Activated CD4-positive, alpha-beta T cell treated with anti-CD3 and anti-CD28 coated beads, Interleukin-10, Interleukin-2, amounts not matched to agents 100 ng/mL and 50 ng/mL, durations not matched to agents 16 hours and 8 hours (primary cell): ENCODE results near the gene PTGES2.

Experiments
- DNase-seq: peaks from one replicate; pipeline ENCODE4 v3.0.0-alpha.2; 2020

PTGES2 gene

DNA sequence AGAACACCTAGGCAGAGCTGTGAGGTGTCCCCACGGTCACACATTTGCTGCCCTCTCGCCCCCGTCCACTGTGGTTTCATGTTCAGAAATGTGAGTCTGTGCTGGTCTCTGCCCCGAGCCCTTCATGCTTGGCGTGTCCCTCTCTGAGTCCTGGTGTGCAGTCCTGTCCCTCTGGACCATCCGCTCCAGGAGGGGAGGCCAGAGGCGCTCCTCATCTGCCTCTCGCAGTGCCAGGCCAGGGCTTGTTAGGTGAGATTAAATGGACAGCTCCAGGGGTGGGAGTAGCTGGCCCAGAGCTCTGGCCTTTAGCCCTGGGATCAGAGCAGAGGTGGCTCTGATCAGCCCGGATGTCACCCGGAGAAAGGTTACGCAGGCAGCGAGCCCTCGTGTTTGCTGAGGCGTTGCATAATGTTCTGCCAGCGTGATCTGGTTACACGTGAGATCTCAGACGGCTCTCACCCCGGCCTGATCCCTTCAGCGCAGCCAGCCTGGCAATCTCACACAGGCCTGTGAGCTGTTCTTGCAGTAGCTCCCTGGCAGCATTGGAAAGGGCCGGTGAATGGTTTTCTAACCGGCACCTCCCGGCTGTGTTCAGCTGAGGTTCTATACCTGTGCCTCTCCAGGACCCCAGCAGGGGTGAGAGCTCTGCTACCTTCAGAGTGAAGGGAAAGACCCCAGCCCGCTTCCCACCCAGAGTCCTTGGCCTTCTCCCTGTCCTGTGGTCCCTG is 24.5 kb downstream of the PTGES2 start:
- DNase-seq, result no peak

DNA sequence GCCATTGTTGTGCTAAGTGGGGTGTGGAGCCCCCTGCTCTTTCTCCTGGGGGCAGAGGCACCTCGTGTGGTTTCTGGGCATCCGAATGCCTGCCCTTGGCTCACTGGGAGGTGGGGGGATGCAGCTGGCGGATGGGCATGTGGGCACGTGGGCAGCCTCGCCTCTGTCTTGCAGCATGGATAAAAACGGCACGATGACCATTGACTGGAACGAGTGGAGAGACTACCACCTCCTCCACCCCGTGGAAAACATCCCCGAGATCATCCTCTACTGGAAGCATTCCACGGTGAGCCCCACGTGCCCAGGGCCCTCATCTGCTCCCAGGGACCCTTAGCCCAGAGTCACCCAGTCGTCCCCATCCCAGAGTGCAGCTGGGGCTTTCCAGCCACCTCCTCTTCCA is 25.3 kb downstream of the PTGES2 start:
- DNase-seq, result no peak

DNA sequence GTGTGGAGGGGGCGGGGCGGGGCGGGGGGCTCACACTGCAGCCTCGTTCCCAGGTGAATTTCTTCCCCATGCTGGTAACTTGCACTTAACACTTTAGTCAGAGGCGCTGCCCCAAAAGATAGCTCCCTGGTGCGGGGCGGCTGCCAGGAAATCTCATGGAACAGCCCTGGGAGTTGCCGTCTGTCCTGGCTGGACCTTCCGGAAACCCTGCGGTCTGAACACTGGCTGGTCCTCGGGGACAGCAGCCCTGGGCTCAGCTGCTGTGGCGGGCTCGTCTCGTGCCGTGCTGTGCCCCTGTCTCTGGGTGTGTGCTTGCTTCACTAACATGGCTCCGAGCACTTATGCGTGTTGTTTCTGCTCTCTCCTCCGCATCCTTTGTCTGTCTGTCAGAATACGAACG is 25.8 kb downstream of the PTGES2 start:
- no peak for DNase-seq

DNA sequence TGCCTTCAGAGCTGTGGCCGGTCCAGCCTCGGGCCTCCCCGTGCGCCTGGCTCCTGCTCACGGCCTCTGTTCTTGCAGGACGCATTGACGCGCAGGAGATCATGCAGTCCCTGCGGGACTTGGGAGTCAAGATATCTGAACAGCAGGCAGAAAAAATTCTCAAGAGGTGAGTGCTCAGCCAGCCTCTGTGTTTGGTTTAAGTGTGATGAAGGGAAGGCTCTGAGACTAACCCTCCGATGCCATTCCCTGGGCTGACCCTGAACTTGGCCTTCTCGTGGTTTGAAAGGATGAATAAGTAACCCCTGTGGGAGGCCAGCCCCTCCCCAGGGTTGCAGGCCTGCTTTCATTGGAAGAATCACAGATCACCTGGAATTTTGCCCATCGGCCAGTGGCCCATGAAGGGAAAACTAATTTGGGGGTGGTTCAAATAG is 26.3 kb downstream of the PTGES2 start:
- DNase-seq, result no peak

DNA sequence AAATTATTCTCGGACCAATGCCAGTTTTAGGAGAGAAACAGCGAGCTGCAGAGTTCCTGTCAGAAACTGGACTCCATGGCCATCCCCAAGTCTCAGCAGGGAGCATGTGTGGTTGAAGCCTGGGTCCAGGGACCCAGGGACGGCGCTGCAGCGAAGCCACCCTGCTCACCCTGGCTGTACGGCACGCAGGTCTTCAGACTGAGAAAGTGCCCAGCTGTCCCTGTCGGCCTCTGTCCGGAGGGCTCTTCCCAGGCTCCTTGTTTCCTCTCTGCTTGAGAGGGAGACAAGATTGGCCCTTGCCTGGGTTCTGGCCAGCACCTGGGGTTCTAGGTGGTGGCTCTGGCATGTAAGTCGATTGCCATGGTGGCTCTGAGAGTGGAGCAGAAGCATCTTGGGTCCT is 26.9 kb downstream of the PTGES2 start:
- DNase-seq, result no peak

DNA sequence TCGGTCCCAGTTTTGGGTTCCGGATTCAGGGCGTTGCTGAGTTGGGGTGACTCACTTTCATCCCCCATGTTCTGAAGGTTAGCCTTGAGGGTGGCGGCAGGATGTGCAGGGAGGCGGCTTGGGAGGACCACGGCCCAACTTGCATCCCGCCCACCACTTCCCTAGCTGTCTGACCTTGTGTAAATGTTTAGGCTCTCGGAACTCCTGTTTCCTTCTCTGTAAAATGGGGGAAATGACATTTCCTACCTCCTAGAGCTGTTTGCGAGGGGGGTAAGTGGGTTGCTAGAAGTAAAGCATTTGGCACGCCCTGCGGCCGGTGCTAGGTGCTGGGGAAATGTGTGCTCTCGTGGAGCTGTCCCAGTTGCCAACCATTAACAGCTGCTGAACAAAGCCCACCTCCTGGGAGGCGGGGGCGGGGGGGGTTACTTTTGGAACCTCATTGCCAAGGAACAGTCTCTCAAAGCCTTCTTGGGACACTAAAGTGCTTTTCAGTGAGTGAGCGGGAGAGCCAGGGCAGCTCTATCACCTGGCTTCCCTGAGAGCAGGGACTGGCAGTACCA is 27.5 kb downstream of the PTGES2 start:
- no peak for DNase-seq

DNA sequence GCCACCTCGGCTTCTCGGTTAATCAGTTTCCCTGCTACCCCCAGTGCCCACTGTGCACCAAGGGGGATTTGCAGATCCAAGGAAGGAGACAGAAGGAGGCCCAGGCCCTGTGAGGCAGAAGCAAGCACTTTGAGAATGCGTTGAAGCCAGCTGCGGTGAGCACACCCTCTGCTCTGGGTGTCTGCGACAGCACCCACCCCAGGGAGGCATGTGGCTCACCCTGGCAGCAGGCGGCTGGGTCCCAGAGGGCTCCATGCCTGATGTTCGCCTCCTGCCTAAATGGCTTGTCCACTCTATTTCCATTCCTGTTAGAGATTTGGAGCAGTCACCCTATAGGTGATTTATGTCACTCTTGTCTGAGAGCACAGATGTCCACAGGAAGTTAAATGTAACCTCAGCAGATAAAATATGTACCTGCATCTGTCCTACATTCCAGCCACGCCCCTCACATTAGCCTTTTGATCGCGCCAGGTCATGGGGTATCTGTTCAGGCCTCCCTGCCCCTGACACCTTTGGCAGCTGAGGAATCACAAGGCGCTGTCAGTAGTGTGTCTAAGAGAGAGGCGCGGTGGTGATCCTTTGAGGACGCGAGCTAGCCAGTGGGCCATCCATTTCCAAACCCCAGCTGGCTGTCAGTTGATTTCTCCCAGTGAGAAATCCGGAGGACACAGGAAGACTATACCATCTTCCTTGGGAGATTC is 28.1 kb downstream of the PTGES2 start:
- no peak for DNase-seq

DNA sequence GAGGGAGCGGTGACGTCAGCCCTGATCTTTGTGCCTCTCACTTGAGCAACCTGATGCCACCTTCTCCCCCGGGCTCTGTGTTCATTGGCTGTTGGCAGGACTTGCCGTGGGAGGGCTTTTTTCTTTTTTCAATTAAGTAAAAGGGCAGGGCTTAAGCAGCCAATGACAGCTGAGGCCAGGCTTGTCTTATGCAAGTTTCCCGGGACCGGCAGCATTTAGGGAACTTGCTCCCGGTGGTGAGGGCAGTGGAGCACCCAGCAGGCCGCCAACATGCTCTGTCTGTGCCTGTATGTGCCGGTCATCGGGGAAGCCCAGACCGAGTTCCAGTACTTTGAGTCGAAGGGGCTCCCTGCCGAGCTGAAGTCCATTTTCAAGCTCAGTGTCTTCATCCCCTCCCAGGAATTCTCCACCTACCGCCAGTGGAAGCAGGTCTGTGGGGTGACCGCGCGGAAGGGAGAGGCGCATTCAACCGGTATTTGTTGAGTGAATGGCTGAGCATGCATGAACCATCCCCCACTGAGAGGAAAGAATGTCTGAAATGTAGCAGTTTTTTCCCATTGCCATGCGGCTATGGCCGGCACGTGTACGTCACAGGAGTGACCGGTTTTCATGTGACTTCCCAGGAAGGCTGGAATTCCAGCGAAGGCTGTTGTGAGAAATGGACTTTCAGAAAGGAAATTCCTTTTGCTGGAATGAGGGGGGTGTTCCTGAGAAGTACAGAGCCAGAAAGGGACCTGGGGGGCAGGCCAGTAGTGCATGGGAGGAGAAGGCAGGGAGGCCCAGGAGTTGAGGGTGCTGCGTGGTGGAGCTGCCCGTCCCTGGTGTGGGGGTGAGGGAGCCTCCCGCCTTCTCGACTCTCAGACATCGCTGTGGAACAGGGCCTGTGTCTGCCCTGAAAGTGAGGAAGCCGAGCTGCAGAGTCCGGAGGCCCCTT is 29.0 kb downstream of the PTGES2 start:
- peak; percentile 44 for DNase-seq

DNA sequence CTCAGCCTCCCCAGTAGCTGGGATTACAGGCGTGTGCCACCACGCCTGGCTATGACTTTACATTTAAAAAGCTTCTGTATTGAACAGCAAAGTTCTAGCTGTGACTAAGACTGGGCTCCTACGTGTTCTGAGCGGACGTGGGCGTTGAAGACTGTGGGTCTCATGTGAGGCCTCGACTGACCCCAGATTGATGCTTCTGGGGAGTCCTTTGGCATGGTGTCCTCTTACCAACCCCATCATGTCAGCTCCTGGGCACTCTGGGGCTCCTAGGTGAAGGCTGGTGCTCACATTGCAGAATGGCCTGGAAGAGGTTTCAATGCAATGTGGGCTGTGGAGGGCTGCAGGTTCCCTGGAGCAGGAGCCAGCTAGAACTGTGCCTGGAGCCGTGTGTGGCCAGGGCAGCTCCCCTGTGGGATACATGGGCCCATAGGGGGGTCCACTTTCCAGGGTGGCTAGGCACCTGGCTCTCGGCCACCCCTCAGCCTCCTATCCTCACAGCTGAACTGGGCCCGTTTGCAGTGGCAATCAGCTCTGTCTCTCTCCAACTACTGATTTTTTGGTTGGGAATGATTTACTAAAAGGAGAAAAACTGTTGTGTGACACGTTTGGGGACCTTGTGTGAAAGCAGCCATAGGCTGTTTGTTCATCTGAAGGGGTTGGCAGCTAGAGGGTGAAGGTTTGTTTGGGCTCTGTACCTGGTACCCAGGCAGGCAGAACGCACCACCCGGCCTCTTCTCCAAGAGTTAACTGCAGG is 29.8 kb downstream of the PTGES2 start:
- DNase-seq, result no peak

DNA sequence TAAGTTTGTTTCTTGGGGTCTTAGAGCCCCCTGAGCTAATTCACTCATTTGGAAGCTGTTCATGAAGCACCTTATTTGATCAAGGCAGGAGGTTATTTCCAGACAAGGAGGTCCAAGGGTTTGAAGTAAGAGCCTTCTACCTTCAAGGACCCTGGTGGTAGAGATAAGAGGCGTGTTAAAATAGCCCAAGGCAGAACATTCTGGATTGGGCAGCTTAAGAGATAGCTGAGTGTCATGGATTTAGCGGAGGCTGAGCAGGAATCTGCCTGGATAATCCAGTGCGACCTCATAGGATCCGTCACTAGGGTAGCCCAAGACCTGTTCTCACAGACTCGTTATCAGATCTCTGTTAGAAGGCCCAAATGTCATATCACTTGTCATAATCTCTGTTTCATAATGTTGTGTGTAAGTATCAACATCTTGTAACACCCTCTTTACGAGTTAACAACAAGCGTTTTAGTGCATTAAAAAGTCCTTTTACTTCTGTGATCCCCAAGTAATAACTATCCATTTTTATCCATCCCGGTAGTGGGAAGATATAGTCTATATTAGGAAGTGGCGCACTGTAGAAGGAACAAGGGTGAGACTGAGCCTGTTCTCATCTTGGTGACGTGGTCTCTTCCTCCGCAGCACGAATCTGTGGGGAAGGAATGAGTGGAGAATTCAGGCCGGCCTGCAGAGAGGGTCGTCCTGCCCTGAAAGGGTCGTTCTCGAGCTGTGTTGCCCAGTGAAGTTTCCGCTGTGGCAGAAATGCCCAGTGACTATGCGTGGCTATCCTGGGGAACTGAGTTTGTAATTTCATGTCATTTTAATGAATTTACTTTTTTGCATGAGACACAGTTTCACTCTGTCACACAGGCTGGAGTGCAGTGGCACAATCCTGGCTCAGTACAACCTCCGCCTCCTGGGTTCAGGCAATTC is 30.7 kb downstream of the PTGES2 start:
- DNase-seq, result no peak

DNA sequence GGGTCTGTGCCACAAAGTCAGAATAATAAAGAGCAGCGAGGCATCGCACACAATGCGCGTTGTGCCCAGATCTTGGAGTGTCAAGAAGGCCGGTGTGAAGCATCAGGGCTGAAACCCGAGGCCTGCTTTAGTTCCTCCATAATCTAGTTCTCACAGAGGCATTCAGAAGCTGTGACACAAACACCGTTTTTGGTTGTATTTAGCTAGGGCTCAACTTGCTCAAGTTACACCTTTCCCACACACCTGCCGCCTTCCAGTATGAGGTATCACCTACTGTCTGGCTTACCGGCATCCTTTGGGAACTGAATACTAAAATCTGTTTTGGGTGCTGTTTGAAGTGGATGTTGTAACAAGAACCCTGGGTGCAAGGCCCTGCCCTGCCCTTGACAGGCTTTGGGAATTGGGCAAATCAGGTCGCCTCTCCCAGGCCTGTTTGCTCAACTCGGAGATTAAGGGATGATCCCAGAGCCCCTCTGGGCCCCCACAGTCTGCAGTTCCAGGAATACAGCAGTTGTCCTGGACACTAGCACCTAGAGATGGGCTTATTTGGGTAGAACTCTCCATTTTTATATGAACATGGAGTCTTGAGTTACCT is 32.5 kb downstream of the PTGES2 start:
- no peak for DNase-seq

DNA sequence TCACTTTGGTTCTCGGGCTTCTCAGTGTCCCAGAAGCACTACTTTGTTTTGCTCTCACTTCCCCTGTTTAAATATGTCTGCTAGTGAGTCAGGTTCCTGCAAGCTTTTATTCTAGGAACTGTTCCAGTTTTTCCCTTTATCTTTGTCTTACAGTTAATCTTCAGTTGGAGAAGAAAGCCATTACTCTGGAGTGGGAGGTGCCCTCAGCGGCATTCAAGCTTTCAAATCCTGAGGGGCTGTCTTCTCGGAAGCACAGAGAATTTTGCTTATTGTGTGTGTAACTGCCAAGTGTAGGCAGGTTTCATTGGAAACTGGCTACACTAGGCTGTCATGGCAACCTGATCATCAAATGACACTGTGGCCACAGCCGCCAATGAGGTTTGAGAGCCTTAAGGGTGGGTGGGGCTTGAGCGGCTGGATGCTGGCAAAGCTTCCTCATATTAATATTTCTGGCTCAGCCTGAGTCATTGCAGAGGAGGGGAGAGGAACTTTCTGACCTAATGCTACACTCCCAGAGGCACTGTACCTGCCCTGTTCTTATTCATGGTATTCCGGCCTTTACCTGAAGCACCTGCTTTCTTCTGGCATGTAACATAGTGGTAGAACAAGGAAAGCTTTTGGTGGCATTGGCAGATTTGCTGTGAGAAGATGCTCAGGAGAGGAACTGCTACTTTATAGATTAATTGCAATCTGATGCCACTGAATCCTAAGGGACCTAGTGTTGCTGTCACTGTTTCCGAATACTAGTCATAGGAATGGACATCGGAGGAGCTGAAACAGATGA is 33.2 kb downstream of the PTGES2 start:
- DNase-seq, result peak; percentile 87

DNA sequence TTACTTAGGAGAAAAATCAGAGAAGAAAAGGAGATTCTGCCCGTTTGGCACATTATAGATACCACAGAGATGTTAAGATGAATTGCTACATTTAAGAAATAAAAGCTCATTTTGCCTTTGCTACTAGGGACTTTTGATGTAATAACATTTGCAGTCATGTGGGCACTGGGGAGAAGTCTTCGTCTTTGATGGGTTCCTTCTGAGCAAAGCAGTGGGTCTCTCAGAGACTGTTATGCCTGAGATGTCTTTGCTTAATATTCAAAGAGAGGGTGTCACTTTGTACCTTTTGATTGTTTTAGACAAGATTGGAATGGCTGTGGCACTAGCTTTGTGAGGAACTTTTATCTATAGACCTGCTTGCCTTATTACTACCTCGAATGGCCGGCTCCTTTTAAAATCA is 34.5 kb downstream of the PTGES2 start:
- DNase-seq, result no peak

DNA sequence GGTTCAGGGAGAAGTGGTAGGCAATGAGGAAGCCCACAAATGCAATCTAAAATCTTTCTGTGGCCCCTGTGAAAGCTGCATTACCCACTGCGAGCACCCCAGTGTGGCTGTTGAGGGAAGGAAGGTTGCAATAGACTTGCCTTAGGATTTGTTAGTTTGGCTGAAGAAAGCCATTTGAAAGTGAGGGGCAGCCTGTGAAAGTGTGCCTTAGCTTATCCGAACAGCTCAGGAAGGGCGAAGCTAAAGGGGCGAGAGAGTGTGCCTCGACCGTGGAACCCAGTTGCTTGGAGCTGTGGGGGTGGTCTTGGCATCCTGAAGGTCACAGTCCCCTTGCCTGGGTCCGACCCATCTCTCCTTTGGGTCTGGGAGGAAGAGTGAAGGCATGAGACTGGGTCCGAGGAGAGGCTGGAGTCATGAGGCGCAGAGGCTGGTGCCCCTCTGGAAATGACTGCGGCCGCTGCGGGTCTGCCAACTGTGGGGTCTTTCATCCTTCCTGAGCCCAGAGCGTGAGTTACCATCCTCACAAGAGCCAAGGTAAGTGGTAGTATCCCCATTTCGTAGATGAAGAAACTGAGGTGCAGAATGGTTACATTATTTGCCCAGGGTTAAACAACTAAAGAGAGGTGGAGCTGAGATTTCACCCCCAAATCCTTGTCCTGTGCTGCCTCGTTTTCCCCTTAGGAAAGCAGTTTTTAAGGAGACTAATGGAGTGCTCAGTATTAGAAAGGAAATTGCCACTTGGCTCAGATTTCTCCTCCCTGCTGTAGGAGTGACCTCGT is 35.1 kb downstream of the PTGES2 start:
- DNase-seq, result no peak

DNA sequence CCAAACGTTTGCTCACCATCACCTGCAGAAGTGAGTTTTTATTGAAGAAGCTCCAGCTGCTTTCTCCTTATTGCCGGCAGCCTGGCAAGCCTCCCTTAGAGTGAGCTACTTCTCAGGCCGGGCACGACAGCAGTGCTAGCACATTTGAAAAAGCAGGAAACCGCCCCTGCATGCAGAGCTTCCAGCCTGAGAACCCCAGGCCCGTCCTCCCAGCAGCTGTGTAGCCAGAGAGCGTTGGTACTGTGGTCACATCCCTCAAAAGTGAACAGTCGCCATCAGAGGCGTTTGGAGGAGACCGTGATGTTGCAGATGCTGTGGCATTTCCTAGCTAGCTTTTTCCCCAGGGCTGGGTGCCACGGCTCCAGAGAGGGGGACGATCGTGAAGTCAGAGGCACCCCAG is 36.0 kb downstream of the PTGES2 start:
- no peak for DNase-seq

DNA sequence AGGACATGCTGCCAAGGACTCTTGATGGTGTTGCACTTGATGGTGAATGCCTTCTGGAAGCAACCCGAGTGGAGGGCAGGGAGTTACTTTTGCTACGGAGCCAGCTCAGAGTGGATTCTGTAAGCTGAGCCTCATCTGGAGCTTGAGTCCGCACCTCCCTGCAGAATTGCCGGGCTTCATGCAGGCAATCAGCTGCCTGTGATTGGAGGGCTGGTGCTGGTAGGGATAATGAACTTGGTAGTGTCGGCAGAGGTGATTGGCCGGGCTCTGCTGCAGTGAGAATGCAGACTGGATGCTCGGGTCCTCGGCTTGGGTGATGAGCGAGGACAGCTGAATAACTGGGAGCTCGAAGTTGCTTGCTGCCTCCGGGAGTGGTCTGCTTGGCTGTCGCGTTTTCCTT is 36.4 kb downstream of the PTGES2 start:
- DNase-seq, result no peak

DNA sequence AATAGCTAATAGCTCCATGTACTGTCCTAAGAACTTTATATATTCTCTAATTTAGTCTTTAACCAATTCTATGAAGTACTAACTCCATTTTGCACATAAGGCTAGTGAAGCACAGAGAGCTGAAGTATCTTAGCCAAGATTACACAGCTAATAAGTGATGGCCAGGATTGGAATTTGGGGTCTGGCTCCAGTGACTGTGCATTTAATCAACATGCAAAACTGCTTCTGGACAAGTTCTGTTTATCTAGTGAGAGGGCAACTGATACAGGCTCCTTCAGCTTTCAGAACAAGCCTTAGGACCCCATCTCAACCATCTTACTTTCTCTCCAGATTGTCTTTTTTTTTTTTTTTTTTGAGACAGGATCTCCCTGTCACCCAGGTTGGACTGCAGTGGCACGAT is 38.2 kb downstream of the PTGES2 start:
- DNase-seq, result no peak

DNA sequence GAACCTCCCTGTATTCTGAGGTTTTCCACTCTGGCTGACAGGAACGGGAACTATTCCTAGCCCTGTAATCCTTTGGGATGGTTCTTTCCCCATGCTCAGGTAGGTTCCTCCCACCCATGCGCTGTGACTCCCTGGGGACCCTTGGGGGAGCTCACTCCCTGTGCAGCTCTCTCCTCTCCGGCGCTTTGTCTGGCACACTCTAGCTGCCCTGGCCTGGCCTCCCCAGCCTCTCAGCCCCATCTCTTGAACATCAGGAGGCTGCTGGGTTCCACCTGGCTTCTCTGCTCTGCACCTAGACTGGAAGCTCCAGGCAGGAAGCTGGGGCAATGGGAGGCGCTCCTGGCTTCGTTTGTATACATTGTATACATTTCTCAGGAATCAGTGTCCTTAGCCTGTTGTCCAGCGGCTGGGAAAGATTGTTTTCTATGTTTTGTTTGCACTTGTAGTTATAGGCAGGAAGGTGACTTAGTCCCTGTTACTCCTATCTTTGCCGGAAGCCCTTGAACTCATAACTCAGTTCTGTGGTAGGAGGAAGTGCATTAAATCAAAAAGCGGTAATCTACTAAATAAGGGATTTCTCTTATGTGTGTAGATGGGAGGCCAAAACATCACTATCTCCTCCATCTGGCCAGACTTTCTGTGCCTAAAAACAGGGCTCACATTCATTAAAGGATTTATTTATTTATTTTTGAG is 39.1 kb downstream of the PTGES2 start:
- DNase-seq, result no peak

DNA sequence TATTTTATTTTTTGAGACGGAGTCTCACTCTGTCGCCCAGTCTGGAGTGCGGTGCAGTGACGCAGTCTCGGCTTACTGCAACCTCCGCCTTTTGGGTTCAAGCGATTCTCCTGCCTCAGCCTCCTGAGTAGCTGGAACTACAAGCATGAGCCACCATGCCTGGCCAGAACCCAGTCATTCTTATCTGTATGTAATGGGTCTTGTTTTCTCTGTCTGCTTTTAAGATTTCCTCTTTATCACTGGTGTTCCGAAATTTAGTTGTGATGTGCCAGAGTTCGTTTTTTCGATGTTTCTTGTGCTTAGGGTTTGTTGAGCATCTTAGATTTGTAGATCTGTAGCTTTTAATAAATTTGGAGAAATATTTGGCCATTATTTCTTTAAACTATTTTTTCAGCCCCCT is 40.3 kb downstream of the PTGES2 start:
- DNase-seq, result no peak
